ENCODE results near the gene CCT3.
A peak's percentile ranks its signal among the peaks of the same experiment; 100 is the strongest.
"Not testable (repeated sequence)": the region's sequence is repeated elsewhere in the genome, so short reads cannot be mapped to it uniquely, and the experiment has no call there.

The CCT3 gene

GRCh38 chr1:156344409-156344808 is 6.3 kb upstream of the CCT3 start:
- Histone ChIP-seq H3K4me3 (ENCODE audit: low read depth, low read length) (no peak overlapping the region), H3K27ac (no peak overlapping the region), H3K36me3 (replicated peaks) (no peaks in the 10 kb centered on the region), H3K27me3 (replicated peaks) (no peaks in the 10 kb centered on the region)
- no peak for DNase-seq
- TF ChIP-seq CTCF (IDR thresholded peaks at IDR 0.05; ENCODE audit: low read depth, low read length, missing control alignments) = no peak
- in situ Hi-C loops (cut with HindIII; ENCODE audit: low pct_ligation_motif_present, low sequenced_read_pairs) = no loop called here

- Histone ChIP-seq H3K4me3 (ENCODE audit: low read depth, low read length) (no peak overlapping the region), H3K27ac (no peak overlapping the region), H3K36me3 (replicated peaks) (no peaks in the 10 kb centered on the region), H3K27me3 (replicated peaks) (no peaks in the 10 kb centered on the region)
- in situ Hi-C loops (cut with HindIII; ENCODE audit: low pct_ligation_motif_present, low sequenced_read_pairs) = no loop called here
- DNase-seq = peak; percentile 22
- no peak for TF ChIP-seq CTCF (IDR thresholded peaks at IDR 0.05; ENCODE audit: low read depth, low read length, missing control alignments)
Measured at GRCh38 chr1:156342166-156342955, 4.3 kb upstream of the CCT3 start.

GRCh38 chr1:156337888-156338179 is 258 bp downstream of the CCT3 start:
- no peak for DNase-seq

GRCh38 chr1:156337052-156337887 is 822 bp downstream of the CCT3 start:
- Histone ChIP-seq H3K4me3 (ENCODE audit: low read depth, low read length) (peak overlapping the region; percentile 96), H3K36me3 (replicated peaks) (peaks cover 33% of the 10 kb centered on the region), H3K27me3 (replicated peaks) (no peaks in the 10 kb centered on the region), H3K27ac (peak overlapping the region; percentile 75)
- no peak for DNase-seq
- TF ChIP-seq CTCF (IDR thresholded peaks at IDR 0.05; ENCODE audit: low read depth, low read length, missing control alignments) = no peak
- in situ Hi-C loops (cut with HindIII; ENCODE audit: low pct_ligation_motif_present, low sequenced_read_pairs) = no loop called here

More at GRCh38 chr1:156337888-156338179, 258 bp downstream of the CCT3 start:
- Histone ChIP-seq H3K27ac (peak overlapping the region; percentile 75), H3K27me3 (replicated peaks) (no peaks in the 10 kb centered on the region), H3K36me3 (replicated peaks) (peaks cover 27% of the 10 kb centered on the region), H3K4me3 (ENCODE audit: low read depth, low read length) (peak overlapping the region; percentile 96)
- in situ Hi-C loops (cut with HindIII; ENCODE audit: low pct_ligation_motif_present, low sequenced_read_pairs) = no loop called here
- peak; percentile 14 for TF ChIP-seq CTCF (IDR thresholded peaks at IDR 0.05; ENCODE audit: low read depth, low read length, missing control alignments)

- DNase-seq = no peak
- Histone ChIP-seq H3K36me3 (replicated peaks) (peaks cover 42% of the 10 kb centered on the region), H3K27ac (no peak overlapping the region), H3K4me3 (ENCODE audit: low read depth, low read length) (peak overlapping the region; percentile 96), H3K27me3 (replicated peaks) (no peaks in the 10 kb centered on the region)
- in situ Hi-C loops (cut with HindIII; ENCODE audit: low pct_ligation_motif_present, low sequenced_read_pairs) = no loop called here
- TF ChIP-seq CTCF (IDR thresholded peaks at IDR 0.05; ENCODE audit: low read depth, low read length, missing control alignments) = peak; percentile 22
Measured at GRCh38 chr1:156336242-156336641, 1.9 kb downstream of the CCT3 start.

GRCh38 chr1:156323179-156323578 is 14.9 kb downstream of the CCT3 start:
- in situ Hi-C loops (cut with HindIII; ENCODE audit: low pct_ligation_motif_present, low sequenced_read_pairs); DNase-seq; H3K27ac ChIP-seq; H3K4me3 ChIP-seq (ENCODE audit: low read depth, low read length); H3K27me3 ChIP-seq (replicated peaks): not testable (repeated sequence)
- H3K36me3 ChIP-seq (replicated peaks) = peaks cover 70% of the 10 kb centered on the region

Measured in brain microvascular endothelial cell (primary cell).